ENCODE results near the gene ZNF865.

ZNF865 gene

GRCh38 chr19:55588738-55589137 is 16.7 kb upstream of the ZNF865 start:
- DNase-seq = no peak

GRCh38 chr19:55590109-55590508 is 15.3 kb upstream of the ZNF865 start:
- no peak for DNase-seq

- no peak for DNase-seq
Observed at GRCh38 chr19:55590617-55591016, 14.8 kb upstream of the ZNF865 start.

- no peak for DNase-seq
Observed at GRCh38 chr19:55591555-55591954, 13.9 kb upstream of the ZNF865 start.

- DNase-seq = no peak
Observed at GRCh38 chr19:55592391-55593090, 12.9 kb upstream of the ZNF865 start.

- DNase-seq = no peak
Observed at GRCh38 chr19:55593096-55593772, 12.2 kb upstream of the ZNF865 start.

- no peak for DNase-seq
Observed at GRCh38 chr19:55594996-55595545, 10.4 kb upstream of the ZNF865 start.

- DNase-seq = no peak
Observed at GRCh38 chr19:55596304-55596703, 9.1 kb upstream of the ZNF865 start.

GRCh38 chr19:55597501-55597921 is 7.9 kb upstream of the ZNF865 start:
- DNase-seq = no peak

- no peak for DNase-seq
Observed at GRCh38 chr19:55598034-55598433, 7.4 kb upstream of the ZNF865 start.

- DNase-seq = peak; percentile 91
Observed at GRCh38 chr19:55598719-55599467, 6.6 kb upstream of the ZNF865 start.

GRCh38 chr19:55599468-55599841 is 6.0 kb upstream of the ZNF865 start, which contains the start of gene FIZ1:
FIZ1 (minus strand) TSS chr19:55599517; CDS start chr19:55597865, 1,652 bp downstream.
- DNase-seq = peak; percentile 98

GRCh38 chr19:55599842-55600661 is 5.4 kb upstream of the ZNF865 start, which contains the start of gene ZNF524:
ZNF524 (plus strand) TSS chr19:55600288; CDS start chr19:55602113, 1,825 bp downstream.
- peak; percentile 86 for DNase-seq

- DNase-seq = no peak
Observed at GRCh38 chr19:55600662-55601028, 4.8 kb upstream of the ZNF865 start.

- no peak for DNase-seq
Observed at GRCh38 chr19:55601084-55601483, 4.4 kb upstream of the ZNF865 start.

- DNase-seq = no peak
Observed at GRCh38 chr19:55602104-55603001, 3.1 kb upstream of the ZNF865 start.

- no peak for DNase-seq
Observed at GRCh38 chr19:55603115-55603514, 2.3 kb upstream of the ZNF865 start.

- DNase-seq = no peak
Observed at GRCh38 chr19:55603581-55604292, 1.7 kb upstream of the ZNF865 start.

GRCh38 chr19:55605207-55605636 is 225 bp upstream of the ZNF865 start:
- peak; percentile 95 for DNase-seq

GRCh38 chr19:55606471-55606787 is 982 bp downstream of the ZNF865 start:
- DNase-seq = no peak

GRCh38 chr19:55606817-55607216 is 1.4 kb downstream of the ZNF865 start:
- DNase-seq = no peak
